SK-N-SH treated with all-trans-retinoic acid at 6 μM for 48 hours (cell line): ENCODE data around the gene NTM.

Experiments
- ATAC-seq: fragments of 200-7000 bp; cut with Tn5 transposase; 3 replicates; pipeline ENCODE4 v1.9.1; 2020; ENCODE audit warnings: mild to moderate bottlenecking, moderate library complexity
- ARNTL ChIP-seq: fragments of 450-650 bp; formaldehyde crosslinking; IDR thresholded peaks from 2 replicates; pipeline ENCODE4 v1.5.0; 2020; ENCODE audit warnings: low read depth, mild to moderate bottlenecking, moderate library complexity, borderline replicate concordance
- BACH2 ChIP-seq: fragments of 250-450 bp; sonication (Bioruptor Pico); IDR thresholded peaks from 2 replicates; pipeline ENCODE4 v1.9.0; 2021; ENCODE audit warnings: mild to moderate bottlenecking, borderline replicate concordance
- CREB5 ChIP-seq: fragments of 250-450 bp; sonication (Bioruptor Pico); IDR thresholded peaks from 2 replicates; pipeline ENCODE4 v1.5.1; 2020; ENCODE audit warnings: low read depth, mild to moderate bottlenecking, moderate library complexity
- CSDC2 ChIP-seq: fragments of 250-450 bp; sonication (Bioruptor Pico); IDR thresholded peaks from 2 replicates; pipeline ENCODE4 v1.5.0; 2020; ENCODE audit warnings: mild to moderate bottlenecking, moderate library complexity
- ESRRG ChIP-seq: fragments of 250-450 bp; sonication (Bioruptor Pico); IDR thresholded peaks from 2 replicates; pipeline ENCODE4 v1.6.1; 2021; ENCODE audit warnings: mild to moderate bottlenecking
- GLIS3 ChIP-seq: fragments of 250-450 bp; sonication (Bioruptor Pico); IDR thresholded peaks from 2 replicates; pipeline ENCODE4 v1.5.0; 2020; ENCODE audit warnings: mild to moderate bottlenecking, moderate library complexity
- ISL1 ChIP-seq: fragments of 250-450 bp; sonication (Bioruptor Pico); IDR thresholded peaks from 2 replicates; pipeline ENCODE4 v2.1.2; 2022; ENCODE audit warnings: mild to moderate bottlenecking, moderate library complexity
- OSR1 ChIP-seq: fragments of 250-450 bp; sonication (Bioruptor Pico); IDR thresholded peaks from 2 replicates; pipeline ENCODE4 v1.8.0; 2022; ENCODE audit warnings: moderate library complexity, mild to moderate bottlenecking, inconsistent platforms
- PATZ1 ChIP-seq: fragments of 250-450 bp; sonication (Bioruptor Pico); IDR thresholded peaks from 2 replicates; pipeline ENCODE4 v1.8.0; 2020; ENCODE audit warnings: mild to moderate bottlenecking, moderate library complexity, borderline replicate concordance
- POU6F1 ChIP-seq: fragments of 250-450 bp; sonication (Bioruptor Pico); IDR thresholded peaks from 2 replicates; pipeline ENCODE4 v1.8.0; 2021; ENCODE audit warnings: low read depth, mild to moderate bottlenecking, moderate library complexity, borderline replicate concordance
- PPARA ChIP-seq: fragments of 250-450 bp; sonication (Bioruptor Pico); IDR thresholded peaks from 2 replicates; pipeline ENCODE4 v1.5.0; 2020; ENCODE audit warnings: mild to moderate bottlenecking, borderline replicate concordance
- RARB ChIP-seq: fragments of 250-450 bp; sonication (Bioruptor Pico); IDR thresholded peaks from 2 replicates; pipeline ENCODE4 v1.8.0; 2021; ENCODE audit warnings: mild to moderate bottlenecking, moderate library complexity
- SNAI2 ChIP-seq: fragments of 250-450 bp; sonication (Bioruptor Pico); IDR thresholded peaks from 2 replicates; pipeline ENCODE4 v1.5.0; 2020; ENCODE audit warnings: mild to moderate bottlenecking, moderate library complexity
- TCF4 ChIP-seq: fragments of 250-450 bp; sonication (Bioruptor Pico); IDR thresholded peaks from 2 replicates; pipeline ENCODE4 v1.8.0; 2021; ENCODE audit warnings: mild to moderate bottlenecking, moderate library complexity, borderline replicate concordance
- TOX ChIP-seq: fragments of 250-450 bp; sonication (Bioruptor Pico); IDR thresholded peaks from 2 replicates; pipeline ENCODE4 v1.8.0; 2021; ENCODE audit warnings: mild to moderate bottlenecking, moderate library complexity, borderline replicate concordance
- ZC3H10 ChIP-seq: fragments of 250-450 bp; sonication (Bioruptor Pico); IDR thresholded peaks from 2 replicates; pipeline ENCODE4 v1.5.1; 2021; ENCODE audit warnings: mild to moderate bottlenecking, moderate library complexity
- ZFP3 ChIP-seq: fragments of 250-450 bp; sonication (Bioruptor Pico); IDR thresholded peaks from 2 replicates; pipeline ENCODE4 v1.5.0; 2020; ENCODE audit warnings: mild to moderate bottlenecking, moderate library complexity
- ZFP30 ChIP-seq: fragments of 450-650 bp; formaldehyde crosslinking; IDR thresholded peaks from 2 replicates; pipeline ENCODE4 v1.5.0; 2022; ENCODE audit warnings: mild to moderate bottlenecking, moderate library complexity
- ZNF565 ChIP-seq: fragments of 450-650 bp; formaldehyde crosslinking; conservative IDR thresholded peaks from 2 replicates; pipeline ENCODE4 v1.5.0; 2020; ENCODE audit warnings: low read depth, mild to moderate bottlenecking, moderate library complexity
- ZNF70 ChIP-seq: fragments of 450-650 bp; formaldehyde crosslinking; IDR thresholded peaks from 2 replicates; pipeline ENCODE4 v1.5.0; 2020; ENCODE audit warnings: mild to moderate bottlenecking, moderate library complexity
- ZNF8 ChIP-seq: fragments of 450-650 bp; formaldehyde crosslinking; IDR thresholded peaks from 2 replicates; pipeline ENCODE4 v1.5.0; 2020; ENCODE audit warnings: mild to moderate bottlenecking, moderate library complexity
- TF ChIP-seq, protein P1 (sequence below): fragments of 250-450 bp; sonication (Bioruptor Pico); IDR thresholded peaks from 2 replicates; pipeline ENCODE4 v1.5.0; 2020; ENCODE audit warnings: mild to moderate bottlenecking, moderate library complexity
- TF ChIP-seq, protein P2 (sequence below): fragments of 250-450 bp; sonication (Bioruptor Pico); IDR thresholded peaks from 2 replicates; pipeline ENCODE4 v1.5.1; 2021; ENCODE audit warnings: mild to moderate bottlenecking, moderate library complexity

The NTM gene

GRCh38 chr11:131411636-131412035, 41.2 kb downstream of the NTM start:
- TF ChIP-seq, protein P1, sequence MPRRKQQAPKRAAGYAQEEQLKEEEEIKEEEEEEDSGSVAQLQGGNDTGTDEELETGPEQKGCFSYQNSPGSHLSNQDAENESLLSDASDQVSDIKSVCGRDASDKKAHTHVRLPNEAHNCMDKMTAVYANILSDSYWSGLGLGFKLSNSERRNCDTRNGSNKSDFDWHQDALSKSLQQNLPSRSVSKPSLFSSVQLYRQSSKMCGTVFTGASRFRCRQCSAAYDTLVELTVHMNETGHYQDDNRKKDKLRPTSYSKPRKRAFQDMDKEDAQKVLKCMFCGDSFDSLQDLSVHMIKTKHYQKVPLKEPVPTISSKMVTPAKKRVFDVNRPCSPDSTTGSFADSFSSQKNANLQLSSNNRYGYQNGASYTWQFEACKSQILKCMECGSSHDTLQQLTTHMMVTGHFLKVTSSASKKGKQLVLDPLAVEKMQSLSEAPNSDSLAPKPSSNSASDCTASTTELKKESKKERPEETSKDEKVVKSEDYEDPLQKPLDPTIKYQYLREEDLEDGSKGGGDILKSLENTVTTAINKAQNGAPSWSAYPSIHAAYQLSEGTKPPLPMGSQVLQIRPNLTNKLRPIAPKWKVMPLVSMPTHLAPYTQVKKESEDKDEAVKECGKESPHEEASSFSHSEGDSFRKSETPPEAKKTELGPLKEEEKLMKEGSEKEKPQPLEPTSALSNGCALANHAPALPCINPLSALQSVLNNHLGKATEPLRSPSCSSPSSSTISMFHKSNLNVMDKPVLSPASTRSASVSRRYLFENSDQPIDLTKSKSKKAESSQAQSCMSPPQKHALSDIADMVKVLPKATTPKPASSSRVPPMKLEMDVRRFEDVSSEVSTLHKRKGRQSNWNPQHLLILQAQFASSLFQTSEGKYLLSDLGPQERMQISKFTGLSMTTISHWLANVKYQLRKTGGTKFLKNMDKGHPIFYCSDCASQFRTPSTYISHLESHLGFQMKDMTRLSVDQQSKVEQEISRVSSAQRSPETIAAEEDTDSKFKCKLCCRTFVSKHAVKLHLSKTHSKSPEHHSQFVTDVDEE (CRISPR knock-in tag), result no peak
- TF ChIP-seq OSR1 (CRISPR knock-in tag), result no peak
- TF ChIP-seq ZFP30 (CRISPR knock-in tag), result no peak
- TF ChIP-seq, protein P2, sequence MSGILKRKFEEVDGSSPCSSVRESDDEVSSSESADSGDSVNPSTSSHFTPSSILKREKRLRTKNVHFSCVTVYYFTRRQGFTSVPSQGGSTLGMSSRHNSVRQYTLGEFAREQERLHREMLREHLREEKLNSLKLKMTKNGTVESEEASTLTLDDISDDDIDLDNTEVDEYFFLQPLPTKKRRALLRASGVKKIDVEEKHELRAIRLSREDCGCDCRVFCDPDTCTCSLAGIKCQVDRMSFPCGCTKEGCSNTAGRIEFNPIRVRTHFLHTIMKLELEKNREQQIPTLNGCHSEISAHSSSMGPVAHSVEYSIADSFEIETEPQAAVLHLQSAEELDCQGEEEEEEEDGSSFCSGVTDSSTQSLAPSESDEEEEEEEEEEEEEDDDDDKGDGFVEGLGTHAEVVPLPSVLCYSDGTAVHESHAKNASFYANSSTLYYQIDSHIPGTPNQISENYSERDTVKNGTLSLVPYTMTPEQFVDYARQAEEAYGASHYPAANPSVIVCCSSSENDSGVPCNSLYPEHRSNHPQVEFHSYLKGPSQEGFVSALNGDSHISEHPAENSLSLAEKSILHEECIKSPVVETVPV (CRISPR knock-in tag), result no peak
- TF ChIP-seq SNAI2 (CRISPR knock-in tag), result no peak
- no peak for TF ChIP-seq TCF4 (CRISPR knock-in tag)
- TF ChIP-seq RARB, result no peak
- no peak for TF ChIP-seq ZFP3 (CRISPR knock-in tag)
- no peak for TF ChIP-seq ZNF565 (CRISPR knock-in tag)
- TF ChIP-seq PATZ1, result no peak
- TF ChIP-seq ZC3H10 (CRISPR knock-in tag), result no peak
- TF ChIP-seq POU6F1, result no peak
- no peak for TF ChIP-seq CSDC2 (CRISPR knock-in tag)
- no peak for TF ChIP-seq ISL1 (CRISPR knock-in tag)
- TF ChIP-seq TOX (CRISPR knock-in tag), result no peak
- TF ChIP-seq BACH2 (CRISPR knock-in tag), result no peak
- no peak for TF ChIP-seq ARNTL (CRISPR knock-in tag)
- TF ChIP-seq ZNF8 (CRISPR knock-in tag), result no peak
- TF ChIP-seq PPARA (CRISPR knock-in tag), result no peak

DNA sequence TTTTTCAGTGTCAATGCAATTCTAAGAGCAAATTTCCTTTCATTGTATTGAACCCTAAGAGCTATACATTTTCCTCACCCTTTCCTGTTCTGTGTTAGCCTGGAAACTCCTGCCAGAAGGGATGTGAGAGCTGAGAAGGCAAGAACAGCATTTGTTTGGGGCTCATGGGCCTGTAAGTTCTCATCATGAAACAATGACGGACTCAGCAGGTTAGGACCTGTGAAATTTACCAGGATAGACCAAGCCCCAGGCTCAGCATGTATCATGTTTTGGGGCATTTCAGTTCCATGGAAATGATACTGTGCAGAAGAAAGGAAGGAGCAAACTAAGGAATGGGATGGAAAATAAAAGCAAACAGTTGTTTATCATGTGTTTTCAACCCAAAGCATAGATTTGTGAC, 41.6 kb downstream of the NTM start:
- no peak for ATAC-seq
- TF ChIP-seq ZC3H10 (CRISPR knock-in tag) (no peak), POU6F1 (no peak), ZFP30 (CRISPR knock-in tag) (no peak), ISL1 (CRISPR knock-in tag) (no peak), ESRRG (CRISPR knock-in tag) (no peak), OSR1 (CRISPR knock-in tag) (no peak), GLIS3 (CRISPR knock-in tag) (no peak), ZFP3 (CRISPR knock-in tag) (no peak), RARB (no peak), CREB5 (no peak), PPARA (CRISPR knock-in tag) (no peak), ZNF70 (CRISPR knock-in tag) (no peak), TOX (CRISPR knock-in tag) (no peak), TCF4 (CRISPR knock-in tag) (no peak)
- TF ChIP-seq, protein P2 (CRISPR knock-in tag), result no peak

More at GRCh38 chr11:131411636-131412035, 41.2 kb downstream of the NTM start:
- ATAC-seq, result no peak
